Panc1 (cell line): ENCODE measurements around the gene IKZF3.

Experiments used
- POLR2AphosphoS5 ChIP-seq: IDR thresholded peaks from 2 replicates; pipeline ENCODE4 v1.6.1; 2012; ENCODE audit warnings: mild to moderate bottlenecking, low read depth, low read length, moderate library complexity
- REST ChIP-seq, 2 experiments: IDR thresholded peaks; 2 replicates each; pipeline ENCODE4 v1.6.1; 2011 to 2012; ENCODE audit warnings: low read depth in 2 of 2, control low read depth in 1 of 2, low read length in 1 of 2, mild to moderate bottlenecking in 1 of 2, moderate library complexity in 1 of 2; ENCODE audit not compliant: insufficient read depth in 1 of 2
- SIN3A ChIP-seq: IDR thresholded peaks from 2 replicates; pipeline ENCODE4 v1.6.1; 2012; ENCODE audit warnings: low read depth, mild to moderate bottlenecking, low read length, moderate library complexity, borderline replicate concordance; ENCODE audit not compliant: insufficient read depth
- TF ChIP-seq, protein P1 (sequence below): fragments of 450-650 bp; IDR thresholded peaks from 2 replicates; pipeline ENCODE4 v1.5.1; 2017; ENCODE audit warnings: mild to moderate bottlenecking

DNA sequence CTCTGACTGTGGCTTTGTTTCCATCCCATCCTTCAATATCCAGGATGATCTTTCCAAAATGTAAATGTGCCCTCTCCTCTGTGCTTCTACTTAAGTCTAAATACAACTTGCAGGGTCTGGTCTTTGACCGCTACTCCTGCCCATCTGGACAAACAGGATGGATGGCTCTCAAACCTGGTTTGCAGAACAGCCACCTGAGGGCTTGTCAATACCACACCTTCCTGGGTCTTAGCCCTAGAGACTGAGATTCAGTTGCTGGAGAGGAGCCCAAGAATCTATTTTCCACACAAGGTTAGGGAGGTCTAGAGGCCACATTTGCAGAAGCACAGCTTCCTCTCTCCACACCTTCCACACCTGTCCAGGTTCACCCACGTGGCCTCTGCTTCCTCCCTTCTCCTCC lies 128.2 kb downstream of the IKZF3 start:
- TF ChIP-seq, protein P1, sequence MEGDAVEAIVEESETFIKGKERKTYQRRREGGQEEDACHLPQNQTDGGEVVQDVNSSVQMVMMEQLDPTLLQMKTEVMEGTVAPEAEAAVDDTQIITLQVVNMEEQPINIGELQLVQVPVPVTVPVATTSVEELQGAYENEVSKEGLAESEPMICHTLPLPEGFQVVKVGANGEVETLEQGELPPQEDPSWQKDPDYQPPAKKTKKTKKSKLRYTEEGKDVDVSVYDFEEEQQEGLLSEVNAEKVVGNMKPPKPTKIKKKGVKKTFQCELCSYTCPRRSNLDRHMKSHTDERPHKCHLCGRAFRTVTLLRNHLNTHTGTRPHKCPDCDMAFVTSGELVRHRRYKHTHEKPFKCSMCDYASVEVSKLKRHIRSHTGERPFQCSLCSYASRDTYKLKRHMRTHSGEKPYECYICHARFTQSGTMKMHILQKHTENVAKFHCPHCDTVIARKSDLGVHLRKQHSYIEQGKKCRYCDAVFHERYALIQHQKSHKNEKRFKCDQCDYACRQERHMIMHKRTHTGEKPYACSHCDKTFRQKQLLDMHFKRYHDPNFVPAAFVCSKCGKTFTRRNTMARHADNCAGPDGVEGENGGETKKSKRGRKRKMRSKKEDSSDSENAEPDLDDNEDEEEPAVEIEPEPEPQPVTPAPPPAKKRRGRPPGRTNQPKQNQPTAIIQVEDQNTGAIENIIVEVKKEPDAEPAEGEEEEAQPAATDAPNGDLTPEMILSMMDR: no peak
- no peak for TF ChIP-seq POLR2AphosphoS5
- TF ChIP-seq REST (IDR thresholded peaks at IDR 0.05; ENCODE audit: insufficient read depth in 1 of 2, low read depth in 2 of 2, low read length in 1 of 2): no peak
- TF ChIP-seq SIN3A: no peak
